HUES64 (cell line): ENCODE measurements around the gene EPG5.
"Not testable (repeated sequence)": the region's sequence is repeated elsewhere in the genome, so short reads cannot be mapped to it uniquely, and the experiment has no call there.

Experiments used
- H3K27ac ChIP-seq: 2 replicates; pipeline ENCODE4 v1.7.0; 2013; ENCODE audit warnings: low read depth, low read length, inconsistent platforms
- H3K27me3 ChIP-seq: 2 replicates; pipeline ENCODE4 v1.6.1; 2013; ENCODE audit warnings: mild to moderate bottlenecking, low read length; ENCODE audit not compliant: insufficient read depth
- H3K36me3 ChIP-seq: 2 replicates; pipeline ENCODE4 v1.6.1; 2013; ENCODE audit warnings: mild to moderate bottlenecking, low read length; ENCODE audit not compliant: insufficient read depth
- H3K4me1 ChIP-seq: 2 replicates; pipeline ENCODE4 v1.6.1; 2013; ENCODE audit warnings: mild to moderate bottlenecking, low read length, moderate library complexity; ENCODE audit not compliant: insufficient read depth
- H3K4me3 ChIP-seq: 2 replicates; pipeline ENCODE4 v1.5.1; 2013; ENCODE audit warnings: mild to moderate bottlenecking, low read length, moderate library complexity
- H3K9ac ChIP-seq: 2 replicates; pipeline ENCODE4 v1.6.1; 2013; ENCODE audit warnings: mild to moderate bottlenecking, low read depth, low read length
- H3K9me3 ChIP-seq: 2 replicates; pipeline ENCODE4 v1.6.1; 2013; ENCODE audit warnings: low read depth, low read length; ENCODE audit not compliant: insufficient read depth
- WGBS: fragments of 150-250, 120-280 bp; methylation state at CpG from one replicate; pipeline ENCODE4 v1.1.7; 2013; ENCODE audit warnings: missing lambda C conversion rate; 5-methylcytosine and 5-hydroxymethylcytosine counted together

The EPG5 gene

GRCh38 chr18:45976566-45976965, 9.4 kb upstream of the EPG5 start:
- Histone ChIP-seq H3K4me3 (no peak overlapping the region), H3K27me3 (no peaks in the 10 kb centered on the region), H3K4me1 (peaks cover 10% of the 10 kb centered on the region), H3K27ac (no peak overlapping the region), H3K9ac (no peak overlapping the region), H3K36me3 (no peaks in the 10 kb centered on the region), H3K9me3 (no peaks in the 10 kb centered on the region)
- WGBS: 92% methylated on average over 1 of the region's 1 CpG

GRCh38 chr18:45974088-45974536, 7.0 kb upstream of the EPG5 start:
- H3K27ac ChIP-seq: no peak overlapping the region
- H3K27me3 ChIP-seq: peaks cover 1% of the 10 kb centered on the region; the same call in 1 of the 2 replicates
- H3K9me3 ChIP-seq: no peaks in the 10 kb centered on the region
- no peak overlapping the region for H3K9ac ChIP-seq
- H3K4me1 ChIP-seq: peaks cover 10% of the 10 kb centered on the region
- H3K36me3 ChIP-seq: no peaks in the 10 kb centered on the region
- no peak overlapping the region for H3K4me3 ChIP-seq
- WGBS: 70% methylated on average over 5 of the region's 5 CpGs

- not testable (repeated sequence) for H3K9me3 ChIP-seq, H3K4me1 ChIP-seq, H3K9ac ChIP-seq, H3K36me3 ChIP-seq, H3K4me3 ChIP-seq, H3K27ac ChIP-seq
- H3K27me3 ChIP-seq: peaks cover 18% of the 10 kb centered on the region
- WGBS: 95% methylated on average over 4 of the region's 5 CpGs
These were observed 2.2 kb downstream of the EPG5 start for GRCh38 chr18:45964913-45965312.

- WGBS: 96% methylated on average over 5 of the region's 5 CpGs
- H3K9ac ChIP-seq: no peak overlapping the region
- no peak overlapping the region for H3K4me3 ChIP-seq
- peaks cover 5% of the 10 kb centered on the region for H3K27me3 ChIP-seq
- H3K9me3 ChIP-seq: no peaks in the 10 kb centered on the region
- no peaks in the 10 kb centered on the region for H3K36me3 ChIP-seq
- no peaks in the 10 kb centered on the region; the same call in 1 of the 2 replicates for H3K4me1 ChIP-seq
- no peak overlapping the region for H3K27ac ChIP-seq
These were observed 4.3 kb downstream of the EPG5 start for GRCh38 chr18:45962866-45963265.

- Histone ChIP-seq H3K9ac (no peak overlapping the region), H3K9me3 (no peaks in the 10 kb centered on the region), H3K4me1 (no peaks in the 10 kb centered on the region; the same call in 1 of the 2 replicates), H3K36me3 (no peaks in the 10 kb centered on the region), H3K4me3 (no peak overlapping the region), H3K27ac (no peak overlapping the region), H3K27me3 (peaks cover 1% of the 10 kb centered on the region; the same call in 1 of the 2 replicates)
- WGBS: 80% methylated on average over 1 of the region's 2 CpGs
These were observed 4.7 kb downstream of the EPG5 start for GRCh38 chr18:45962461-45962860.

GRCh38 chr18:45959484-45959883, 7.6 kb downstream of the EPG5 start:
- not testable (repeated sequence) for H3K4me3 ChIP-seq, H3K9me3 ChIP-seq, H3K27me3 ChIP-seq, H3K4me1 ChIP-seq, H3K9ac ChIP-seq, H3K27ac ChIP-seq
- WGBS: 95% methylated on average over 5 of the region's 7 CpGs
- H3K36me3 ChIP-seq: peaks cover 11% of the 10 kb centered on the region

- Histone ChIP-seq H3K27me3 (no peaks in the 10 kb centered on the region), H3K9me3 (no peaks in the 10 kb centered on the region), H3K36me3 (peaks cover 18% of the 10 kb centered on the region), H3K9ac (no peak overlapping the region), H3K4me3 (no peak overlapping the region), H3K27ac (no peak overlapping the region), H3K4me1 (no peaks in the 10 kb centered on the region)
These were observed 8.4 kb downstream of the EPG5 start for GRCh38 chr18:45958730-45959129.

- Histone ChIP-seq H3K27ac (no peak overlapping the region), H3K27me3 (no peaks in the 10 kb centered on the region), H3K9ac (no peak overlapping the region), H3K4me1 (no peaks in the 10 kb centered on the region), H3K9me3 (no peaks in the 10 kb centered on the region), H3K4me3 (no peak overlapping the region), H3K36me3 (peaks cover 25% of the 10 kb centered on the region)
- WGBS: 90% methylated on average over 1 of the region's 2 CpGs
These were observed 9.1 kb downstream of the EPG5 start for GRCh38 chr18:45958027-45958426.

GRCh38 chr18:45957100-45957499, 10.0 kb downstream of the EPG5 start:
- H3K27ac ChIP-seq: no peak overlapping the region
- H3K9me3 ChIP-seq: no peaks in the 10 kb centered on the region
- H3K4me3 ChIP-seq: no peak overlapping the region
- no peaks in the 10 kb centered on the region for H3K4me1 ChIP-seq
- H3K36me3 ChIP-seq: peaks cover 32% of the 10 kb centered on the region
- no peak overlapping the region for H3K9ac ChIP-seq
- no peaks in the 10 kb centered on the region for H3K27me3 ChIP-seq

GRCh38 chr18:45954070-45954934, 12.8 kb downstream of the EPG5 start:
- no peaks in the 10 kb centered on the region for H3K4me1 ChIP-seq
- H3K27me3 ChIP-seq: no peaks in the 10 kb centered on the region
- H3K36me3 ChIP-seq: peaks cover 58% of the 10 kb centered on the region
- H3K4me3 ChIP-seq: no peak overlapping the region
- H3K9me3 ChIP-seq: no peaks in the 10 kb centered on the region
- no peak overlapping the region for H3K9ac ChIP-seq
- no peak overlapping the region for H3K27ac ChIP-seq
- 93% methylated on average over 7 of the region's 7 CpGs for WGBS

- H3K9me3 ChIP-seq: no peaks in the 10 kb centered on the region
- no peak overlapping the region for H3K9ac ChIP-seq
- WGBS: 93% methylated on average over 3 of the region's 4 CpGs
- H3K4me3 ChIP-seq: no peak overlapping the region
- H3K36me3 ChIP-seq: peaks cover 85% of the 10 kb centered on the region
- no peak overlapping the region for H3K27ac ChIP-seq
- H3K4me1 ChIP-seq: no peaks in the 10 kb centered on the region
- H3K27me3 ChIP-seq: no peaks in the 10 kb centered on the region
These were observed 16.0 kb downstream of the EPG5 start for GRCh38 chr18:45951016-45951714.
